HG03039 (cell line): ENCODE results near the gene SCRN2.

Source experiments
- ATAC-seq: cut with Tn5 transposase; IDR thresholded peaks from one replicate; pipeline ENCODE4 v1.9.1; 2021; ENCODE audit warnings: mild to moderate bottlenecking, moderate library complexity; ENCODE audit not compliant: unreplicated experiment

SCRN2 gene

GRCh38 chr17:47847341-47848197, 6.5 kb upstream of the SCRN2 start:
- ATAC-seq = no peak

GRCh38 chr17:47846716-47847340, 5.8 kb upstream of the SCRN2 start:
- ATAC-seq = no peak

- ATAC-seq = no peak
These were observed 4.6 kb upstream of the SCRN2 start for GRCh38 chr17:47845716-47846075.

GRCh38 chr17:47844814-47845715, 4.0 kb upstream of the SCRN2 start:
- ATAC-seq = no peak

GRCh38 chr17:47844227-47844626, 3.2 kb upstream of the SCRN2 start:
- no peak for ATAC-seq

DNA sequence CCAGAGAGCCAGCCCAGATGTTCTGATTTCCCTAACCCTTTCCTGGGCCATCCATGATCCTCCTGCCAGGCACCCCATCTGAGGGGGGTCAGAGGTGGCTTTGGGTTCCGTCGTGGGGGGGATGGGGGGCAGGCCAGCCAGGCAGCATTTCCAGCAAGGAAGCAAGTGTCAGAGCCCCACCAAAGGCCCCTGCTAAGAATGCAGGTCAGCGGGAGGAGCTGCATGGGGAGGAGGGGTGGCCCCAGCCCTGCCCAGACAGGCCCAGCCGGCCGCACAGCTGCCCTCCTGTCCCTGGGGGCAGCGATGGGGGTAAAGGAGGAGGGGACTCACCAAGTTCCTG, 2.3 kb upstream of the SCRN2 start:
- ATAC-seq = no peak

DNA sequence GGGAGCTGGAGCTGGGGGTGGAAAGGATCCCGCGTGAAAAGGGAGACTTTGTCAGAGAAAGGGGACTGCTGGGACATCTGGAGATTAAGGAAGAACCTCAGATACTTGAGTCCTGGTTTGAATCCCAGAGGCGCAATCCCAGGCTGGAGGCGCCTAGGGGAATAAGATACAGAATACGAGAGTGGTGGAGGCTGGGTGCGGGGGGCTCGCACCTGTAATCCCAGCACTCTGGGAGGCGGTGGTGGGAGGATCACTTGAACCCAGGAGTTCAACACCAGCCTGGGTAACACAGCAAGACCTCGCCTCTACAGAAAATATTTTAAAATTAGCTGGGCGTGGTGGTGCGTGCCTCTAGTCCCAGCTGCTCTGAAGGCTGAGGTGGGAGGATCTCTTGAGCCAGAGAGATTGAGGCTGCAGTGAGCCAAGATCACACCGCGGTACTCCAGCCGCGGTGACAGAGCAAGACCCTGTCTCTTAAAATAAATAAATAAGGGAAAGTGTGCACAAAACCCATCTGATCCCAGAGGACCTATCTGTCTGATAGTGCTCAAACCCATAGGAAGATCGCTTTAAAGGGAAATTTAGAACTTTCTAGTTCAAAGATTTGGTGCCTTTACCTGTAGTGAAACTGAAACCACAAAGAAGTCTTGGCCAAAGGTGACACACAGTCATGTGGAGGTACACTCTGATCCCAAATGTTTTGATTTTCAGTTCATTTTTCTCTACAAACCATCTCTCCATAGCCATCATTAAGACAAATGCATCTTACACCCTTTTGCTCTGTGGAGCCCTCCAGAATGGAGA, 617 bp upstream of the SCRN2 start:
- no peak for ATAC-seq

DNA sequence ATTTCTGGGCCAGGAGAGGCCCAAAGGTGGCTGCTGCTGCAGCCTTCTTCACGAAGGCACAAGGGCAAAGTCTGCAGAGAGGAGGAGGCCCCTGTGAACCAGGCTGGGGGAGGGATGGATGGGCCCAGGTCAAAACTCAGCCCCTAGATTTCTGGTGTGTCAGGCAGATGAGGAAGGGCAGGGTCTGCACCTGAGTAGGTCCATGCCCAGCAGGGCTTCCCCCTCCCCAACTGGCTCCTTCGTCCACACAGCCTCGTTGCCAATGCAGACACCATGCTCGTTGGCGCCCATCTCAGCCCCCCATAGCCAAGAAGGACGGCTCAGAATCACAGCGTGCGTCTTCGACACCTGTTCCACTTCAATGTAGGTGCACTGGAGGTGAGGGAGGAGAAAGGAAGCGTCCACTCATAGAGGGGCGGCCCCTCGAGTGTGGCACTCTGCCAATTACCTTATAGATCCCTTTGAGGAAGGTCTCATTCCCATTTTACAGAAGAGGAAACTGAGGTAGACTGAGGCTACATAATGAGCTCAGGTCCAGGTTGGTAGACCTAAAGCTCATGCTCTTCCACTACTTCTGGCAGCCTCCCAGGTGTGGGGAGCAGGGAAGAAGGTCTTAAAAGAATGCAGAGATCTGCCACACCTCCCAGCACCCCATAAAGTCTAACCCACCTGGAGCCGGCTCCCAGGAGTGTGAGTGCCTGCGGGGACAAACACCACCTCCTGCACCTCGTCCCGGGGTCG, 902 bp downstream of the SCRN2 start:
- no peak for ATAC-seq

- ATAC-seq = no peak
These were observed 2.0 kb downstream of the SCRN2 start for GRCh38 chr17:47839071-47839470.

DNA sequence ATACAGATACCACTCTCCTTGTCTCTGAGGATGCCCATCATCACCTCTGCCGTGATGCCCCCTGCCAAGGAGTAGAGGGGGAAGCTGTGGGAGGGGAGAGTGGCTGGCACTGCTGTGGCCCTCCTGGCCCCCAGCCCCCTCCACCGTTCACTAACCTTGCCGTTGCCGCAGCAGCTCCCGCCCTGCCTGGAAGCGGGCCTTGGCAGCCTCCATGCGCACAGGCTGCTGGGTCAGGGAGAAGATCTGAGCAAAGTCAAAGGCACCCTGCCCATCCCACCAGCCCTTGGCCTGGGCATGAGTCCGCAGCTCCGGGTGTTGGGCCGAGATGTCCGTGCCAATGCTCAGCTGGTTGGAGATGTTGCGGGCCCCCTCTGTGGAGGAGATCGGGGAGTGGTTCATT, 2.4 kb downstream of the SCRN2 start:
- no peak for ATAC-seq

GRCh38 chr17:47837401-47838039, 3.6 kb downstream of the SCRN2 start:
- no peak for ATAC-seq

DNA sequence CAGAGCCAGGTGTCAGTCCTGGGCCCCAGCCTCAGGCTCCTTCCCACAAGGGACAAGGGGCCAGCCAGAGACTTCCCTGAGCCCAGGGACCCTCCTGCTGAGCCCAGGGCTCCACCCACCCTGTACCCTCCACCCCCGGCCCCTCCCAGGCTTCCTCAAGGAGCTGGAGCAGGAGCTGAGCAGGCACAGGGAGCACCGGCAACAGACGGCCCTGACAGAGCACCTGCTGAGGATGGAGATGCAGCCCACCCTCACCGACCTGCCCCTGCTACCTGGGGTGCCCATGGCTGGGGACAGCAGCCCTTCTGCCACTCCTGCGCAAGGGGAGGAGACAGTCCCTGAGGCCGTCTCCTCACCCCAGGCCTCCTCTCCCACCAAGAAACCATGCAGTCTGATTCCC, 4.5 kb downstream of the SCRN2 start:
- ATAC-seq = no peak

DNA sequence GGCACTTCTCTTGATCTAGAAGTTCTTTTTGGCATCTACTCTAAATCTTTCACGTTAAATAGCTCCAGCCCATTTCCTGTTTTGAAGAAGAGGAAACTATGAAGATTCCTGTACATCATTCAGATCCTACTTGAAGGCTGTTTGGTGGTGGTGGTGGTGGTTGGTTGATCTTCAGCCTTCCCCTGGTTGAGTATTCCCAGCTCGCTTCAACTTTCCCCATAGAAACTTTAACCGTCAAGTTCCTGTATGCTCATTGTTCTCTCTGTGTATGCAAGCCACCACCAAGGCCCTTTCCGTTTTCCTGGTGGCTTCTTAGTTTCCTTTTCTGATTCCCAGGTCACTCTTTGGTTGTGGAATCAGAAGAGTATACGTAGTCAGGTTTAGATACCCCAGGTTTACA, 6.3 kb downstream of the SCRN2 start:
- no peak for ATAC-seq

DNA sequence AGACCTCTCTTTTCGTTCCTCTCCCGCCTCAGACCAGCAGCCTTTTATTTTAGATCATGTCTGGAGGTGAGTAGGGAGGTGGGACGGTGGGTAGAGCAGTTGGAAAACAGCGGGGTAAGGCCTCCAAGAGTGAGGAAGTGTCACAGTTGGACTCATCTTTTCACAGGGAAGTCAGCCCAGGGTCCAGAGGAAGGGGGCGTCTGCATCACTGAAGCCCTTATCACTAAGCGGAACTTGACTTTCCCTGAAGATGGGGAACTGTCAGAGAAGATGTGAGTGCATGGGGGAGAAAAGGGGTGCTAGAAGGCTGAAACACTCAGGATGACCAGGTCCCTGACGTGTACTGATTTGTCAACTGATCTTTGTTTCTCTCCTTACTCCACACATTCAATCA, 9.1 kb downstream of the SCRN2 start:
- ATAC-seq = no peak

DNA sequence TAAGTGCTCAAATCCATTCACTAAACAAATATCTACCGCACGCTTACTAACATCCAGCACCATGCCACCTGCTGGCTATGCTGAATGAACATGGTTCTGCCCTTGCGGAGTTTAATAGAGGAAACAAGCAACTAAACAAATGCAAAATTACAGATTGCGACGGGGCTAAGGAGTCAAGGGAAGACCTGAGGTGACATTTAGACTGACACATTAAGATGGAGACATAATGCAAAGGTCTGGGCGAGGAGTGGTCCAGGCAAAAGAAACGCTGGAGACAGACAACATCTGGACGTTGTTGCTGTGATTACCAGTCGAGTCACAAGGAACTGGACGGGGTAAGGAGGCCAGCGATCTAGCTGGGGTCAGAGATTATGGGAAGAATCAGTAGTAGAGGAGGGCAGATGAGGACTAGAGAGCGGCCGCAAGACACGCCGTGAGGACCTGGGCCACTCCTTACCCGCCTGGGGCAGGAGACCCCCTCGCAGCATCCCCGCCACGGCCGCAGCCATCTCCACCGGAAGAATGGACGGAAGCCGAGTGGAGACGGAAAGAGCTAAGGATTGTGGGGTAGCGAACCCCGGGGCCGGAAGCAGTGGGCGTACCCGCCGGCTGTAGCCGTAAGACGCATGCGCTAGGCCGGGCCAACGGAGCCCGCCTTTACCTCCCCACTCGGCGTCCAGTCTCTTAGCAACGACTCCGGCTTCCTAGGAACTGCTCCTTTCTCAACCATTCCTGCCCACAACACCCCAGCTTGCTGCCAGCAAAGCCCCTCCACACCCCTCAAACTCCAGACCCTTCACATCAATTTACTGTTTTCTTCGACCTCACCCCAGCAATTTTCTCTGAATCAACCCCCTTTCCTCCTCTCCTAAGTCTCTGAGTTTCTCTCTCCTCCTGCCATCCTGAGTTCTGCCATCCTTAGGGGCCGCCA, 9.8 kb downstream of the SCRN2 start, which contains the start of the genes LRRC46 and MRPL10:
Gene LRRC46, plus strand, starts transcription at position 668 of the 931 bp plus-strand sequence. CDS start 320 bp downstream, outside the sequence.
Gene MRPL10, minus strand, starts transcription at position 539 of the 931 bp plus-strand sequence. Its CDS starts 30 bp downstream, at position 509.
- peak; percentile 72 for ATAC-seq

DNA sequence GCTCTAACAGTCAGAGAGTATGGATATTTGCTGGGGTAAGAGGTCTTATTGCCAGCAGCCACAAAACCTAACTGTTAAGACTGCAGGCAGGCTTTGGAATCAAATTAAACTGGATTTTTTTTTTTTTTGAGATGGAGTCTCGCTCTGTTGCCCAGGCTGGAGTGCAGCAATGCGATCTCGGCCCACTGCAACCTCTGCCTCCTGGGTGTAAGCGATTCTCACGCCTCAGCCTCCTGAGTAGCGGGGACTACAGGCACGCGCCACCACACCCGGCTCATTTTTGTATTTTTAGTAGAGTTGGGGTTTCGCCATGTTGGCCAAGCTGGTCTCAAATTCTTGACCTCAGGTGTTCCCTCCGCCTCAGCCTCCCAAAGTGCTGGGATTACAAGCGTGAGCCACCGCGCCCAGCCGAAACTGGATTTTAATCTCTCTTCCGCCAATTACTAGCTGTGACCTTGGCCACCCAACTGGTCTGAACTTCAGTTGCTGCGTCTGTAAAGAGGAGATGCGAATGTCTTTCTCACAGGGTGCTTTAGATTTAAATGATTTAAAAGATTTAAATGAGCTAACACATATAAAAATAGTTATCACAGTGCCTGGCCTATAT, 10.6 kb downstream of the SCRN2 start:
- ATAC-seq = no peak

- ATAC-seq = no peak
These were observed 11.2 kb downstream of the SCRN2 start for GRCh38 chr17:47829870-47830269.

GRCh38 chr17:47823519-47823918, 17.6 kb downstream of the SCRN2 start:
- ATAC-seq = no peak
